Chondrocyte (in vitro differentiated cells): ENCODE measurements around the gene SPON2. TPM values are rescaled to one million over a fixed set of nuclear protein-coding genes. Genes with fewer than 3 reads are reported as not detected.

Experiments used
- DNase-seq: peaks from one replicate; pipeline ENCODE4 v3.0.0; 2021; ENCODE audit warnings: mixed read lengths, low spot score
- H3K27ac Mint-ChIP-seq: one replicate; pipeline ENCODE4 v1.8.0; 2021; ENCODE audit warnings: mild to moderate bottlenecking, moderate library complexity, mixed read lengths; ENCODE audit not compliant: unreplicated experiment
- H3K27me3 Mint-ChIP-seq: 2 replicates; pipeline ENCODE4 v1.8.0; 2021; ENCODE audit warnings: low read depth, mixed read lengths
- H3K36me3 Mint-ChIP-seq: 2 replicates; pipeline ENCODE4 v1.8.0; 2021; ENCODE audit warnings: low read depth, mixed read lengths
- H3K4me1 Mint-ChIP-seq: 2 replicates; pipeline ENCODE4 v1.8.0; 2021; ENCODE audit warnings: low read depth, mild to moderate bottlenecking, mixed read lengths
- H3K4me3 Mint-ChIP-seq: one replicate; pipeline ENCODE4 v1.8.0; 2021; ENCODE audit warnings: mild to moderate bottlenecking, moderate library complexity, mixed read lengths; ENCODE audit not compliant: unreplicated experiment
- H3K9me3 Mint-ChIP-seq: 2 replicates; pipeline ENCODE4 v1.8.0; 2021; ENCODE audit warnings: low read depth, mixed read lengths
- total RNA-seq: library from RNA; stranded (reverse); gene quantifications from 3 replicates; pipeline ENCODE4 v1.2.1, GENCODE V29; 2021
- TF ChIP-seq, protein P1 (sequence below): fragments of 200-600 bp; sonication (generic); IDR thresholded peaks from 2 replicates; pipeline ENCODE4 v1.5.0; 2021; ENCODE audit warnings: antibody characterized with exemption, mild to moderate bottlenecking, moderate library complexity

Gene SPON2
- total RNA-seq, 1 donor from 2014 or later: 158 TPM

DNA sequence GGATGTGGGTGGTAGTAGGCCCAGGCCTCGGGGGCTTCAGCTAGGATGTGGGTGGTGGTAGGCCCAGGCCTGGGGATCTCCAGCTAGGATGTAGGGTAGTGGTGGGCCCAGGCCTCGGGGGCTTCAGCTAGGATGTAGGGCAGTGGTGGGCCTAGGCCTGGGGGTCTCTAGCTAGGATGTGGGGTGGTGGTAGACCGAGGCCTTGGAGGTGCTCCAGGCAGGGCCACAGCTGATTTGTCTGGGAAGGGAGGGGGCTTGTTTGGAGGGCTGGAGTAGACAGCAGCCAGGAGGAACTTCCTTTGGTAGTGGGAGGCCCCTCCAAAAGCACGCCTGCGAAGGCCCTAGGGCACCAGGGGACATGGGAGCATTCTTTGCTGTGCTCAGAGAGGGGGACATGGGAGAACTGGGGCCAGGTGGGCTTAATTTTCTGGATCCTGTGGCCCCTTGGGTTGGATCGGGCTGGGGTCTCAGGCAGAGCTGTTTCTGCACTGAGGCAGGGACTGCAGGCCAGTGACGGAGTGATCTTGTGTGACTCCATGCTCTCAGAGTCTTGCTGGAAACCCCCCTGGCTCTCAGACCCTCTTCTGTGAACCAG, 3.3 kb upstream of the SPON2 start:
- DNase-seq: no peak
- Mint-ChIP-seq H3K4me1 (peaks cover 17% of the 10 kb centered on the region), H3K27ac (no peak overlapping the region), H3K4me3 (no peak overlapping the region), H3K36me3 (peaks cover 8% of the 10 kb centered on the region), H3K9me3 (peaks cover 11% of the 10 kb centered on the region), H3K27me3 (peaks cover 2% of the 10 kb centered on the region)
- TF ChIP-seq, protein P1, sequence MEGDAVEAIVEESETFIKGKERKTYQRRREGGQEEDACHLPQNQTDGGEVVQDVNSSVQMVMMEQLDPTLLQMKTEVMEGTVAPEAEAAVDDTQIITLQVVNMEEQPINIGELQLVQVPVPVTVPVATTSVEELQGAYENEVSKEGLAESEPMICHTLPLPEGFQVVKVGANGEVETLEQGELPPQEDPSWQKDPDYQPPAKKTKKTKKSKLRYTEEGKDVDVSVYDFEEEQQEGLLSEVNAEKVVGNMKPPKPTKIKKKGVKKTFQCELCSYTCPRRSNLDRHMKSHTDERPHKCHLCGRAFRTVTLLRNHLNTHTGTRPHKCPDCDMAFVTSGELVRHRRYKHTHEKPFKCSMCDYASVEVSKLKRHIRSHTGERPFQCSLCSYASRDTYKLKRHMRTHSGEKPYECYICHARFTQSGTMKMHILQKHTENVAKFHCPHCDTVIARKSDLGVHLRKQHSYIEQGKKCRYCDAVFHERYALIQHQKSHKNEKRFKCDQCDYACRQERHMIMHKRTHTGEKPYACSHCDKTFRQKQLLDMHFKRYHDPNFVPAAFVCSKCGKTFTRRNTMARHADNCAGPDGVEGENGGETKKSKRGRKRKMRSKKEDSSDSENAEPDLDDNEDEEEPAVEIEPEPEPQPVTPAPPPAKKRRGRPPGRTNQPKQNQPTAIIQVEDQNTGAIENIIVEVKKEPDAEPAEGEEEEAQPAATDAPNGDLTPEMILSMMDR: no peak

DNA sequence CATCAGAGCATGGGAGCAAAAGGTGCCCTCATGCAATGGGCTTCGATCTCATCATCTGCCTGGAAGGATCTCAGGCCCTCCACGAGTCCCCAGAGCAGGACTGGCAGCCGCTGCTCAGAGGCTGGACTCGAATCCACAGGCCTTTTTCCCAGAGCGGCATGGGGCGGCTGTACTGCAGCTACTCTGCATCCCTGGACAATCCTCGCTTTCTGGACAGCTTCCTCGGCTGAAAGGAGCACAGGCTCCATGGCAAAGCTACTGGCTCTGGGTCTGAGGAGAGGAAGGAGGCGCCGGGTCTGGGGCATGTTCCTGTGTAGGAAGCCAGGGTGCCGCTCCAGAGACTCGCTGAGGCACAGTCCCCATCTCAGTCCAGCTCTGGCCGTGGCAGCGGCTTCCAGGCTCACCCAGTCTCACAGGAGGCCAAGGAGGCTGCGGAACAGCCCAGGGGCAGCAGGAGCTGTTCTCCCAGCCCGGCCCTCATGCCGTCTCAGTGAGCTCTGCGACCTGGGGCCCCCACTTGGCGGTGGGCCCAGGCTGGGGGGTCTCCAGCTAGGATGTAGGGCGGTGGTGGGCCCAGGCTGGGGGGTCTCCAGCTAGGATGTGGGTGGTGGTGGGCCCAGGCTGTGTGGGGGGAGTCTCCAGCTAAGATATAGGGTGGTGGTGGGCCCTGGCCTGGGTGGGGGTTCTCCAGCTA, 2.7 kb upstream of the SPON2 start:
- no peak overlapping the region for H3K4me3 Mint-ChIP-seq
- H3K27ac Mint-ChIP-seq: no peak overlapping the region
- peaks cover 5% of the 10 kb centered on the region for H3K9me3 Mint-ChIP-seq
- H3K27me3 Mint-ChIP-seq: peaks cover 5% of the 10 kb centered on the region
- H3K4me1 Mint-ChIP-seq: peaks cover 21% of the 10 kb centered on the region
- TF ChIP-seq, protein P1: no peak
- DNase-seq: no peak
- H3K36me3 Mint-ChIP-seq: peaks cover 9% of the 10 kb centered on the region

DNA sequence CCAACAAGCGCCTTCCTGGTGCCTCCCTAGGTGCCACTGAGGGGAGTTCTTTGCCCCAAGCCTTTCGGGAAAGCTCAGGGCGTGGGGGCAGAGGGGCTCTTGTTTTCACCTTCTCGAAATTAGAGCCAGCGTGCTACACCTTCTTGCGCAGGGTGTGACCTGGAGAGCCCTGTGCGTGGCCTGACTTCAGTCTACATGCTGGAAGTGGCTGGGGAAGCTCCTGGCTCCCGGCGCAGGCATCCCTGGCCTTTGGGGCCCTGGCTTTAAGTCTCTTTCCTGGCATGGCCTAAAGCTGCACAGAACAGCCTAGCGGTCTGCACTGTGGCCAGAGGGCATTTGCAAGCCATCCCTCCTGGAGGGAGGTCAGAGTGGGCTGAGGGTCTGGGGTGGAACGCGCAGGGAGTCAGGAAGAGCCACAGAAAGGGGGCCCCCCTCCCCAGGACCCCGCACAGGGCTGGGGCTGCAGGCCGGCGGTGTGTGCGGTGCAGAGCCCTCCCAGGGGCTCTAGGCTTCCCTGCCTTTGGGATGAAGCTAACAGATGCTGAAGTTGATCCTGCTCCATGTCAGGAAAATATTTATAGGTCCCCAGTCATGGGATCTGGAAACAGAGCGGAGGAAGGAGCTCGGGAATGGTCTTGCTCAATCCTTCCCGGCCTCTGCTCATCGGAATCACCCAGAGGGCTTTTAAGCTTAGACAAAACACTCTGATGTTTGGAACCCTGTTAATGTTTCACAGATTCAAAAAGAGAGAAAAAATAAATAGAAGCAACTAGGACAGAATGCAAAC, 781 bp upstream of the SPON2 start:
- H3K4me1 Mint-ChIP-seq: peaks cover 23% of the 10 kb centered on the region
- peak overlapping the region; percentile 44 for H3K4me3 Mint-ChIP-seq
- peaks cover 10% of the 10 kb centered on the region for H3K36me3 Mint-ChIP-seq
- H3K9me3 Mint-ChIP-seq: no peaks in the 10 kb centered on the region
- peaks cover 5% of the 10 kb centered on the region for H3K27me3 Mint-ChIP-seq
- H3K27ac Mint-ChIP-seq: peak overlapping the region; percentile 77
- DNase-seq: peak; percentile 69
- TF ChIP-seq, protein P1: no peak

DNA sequence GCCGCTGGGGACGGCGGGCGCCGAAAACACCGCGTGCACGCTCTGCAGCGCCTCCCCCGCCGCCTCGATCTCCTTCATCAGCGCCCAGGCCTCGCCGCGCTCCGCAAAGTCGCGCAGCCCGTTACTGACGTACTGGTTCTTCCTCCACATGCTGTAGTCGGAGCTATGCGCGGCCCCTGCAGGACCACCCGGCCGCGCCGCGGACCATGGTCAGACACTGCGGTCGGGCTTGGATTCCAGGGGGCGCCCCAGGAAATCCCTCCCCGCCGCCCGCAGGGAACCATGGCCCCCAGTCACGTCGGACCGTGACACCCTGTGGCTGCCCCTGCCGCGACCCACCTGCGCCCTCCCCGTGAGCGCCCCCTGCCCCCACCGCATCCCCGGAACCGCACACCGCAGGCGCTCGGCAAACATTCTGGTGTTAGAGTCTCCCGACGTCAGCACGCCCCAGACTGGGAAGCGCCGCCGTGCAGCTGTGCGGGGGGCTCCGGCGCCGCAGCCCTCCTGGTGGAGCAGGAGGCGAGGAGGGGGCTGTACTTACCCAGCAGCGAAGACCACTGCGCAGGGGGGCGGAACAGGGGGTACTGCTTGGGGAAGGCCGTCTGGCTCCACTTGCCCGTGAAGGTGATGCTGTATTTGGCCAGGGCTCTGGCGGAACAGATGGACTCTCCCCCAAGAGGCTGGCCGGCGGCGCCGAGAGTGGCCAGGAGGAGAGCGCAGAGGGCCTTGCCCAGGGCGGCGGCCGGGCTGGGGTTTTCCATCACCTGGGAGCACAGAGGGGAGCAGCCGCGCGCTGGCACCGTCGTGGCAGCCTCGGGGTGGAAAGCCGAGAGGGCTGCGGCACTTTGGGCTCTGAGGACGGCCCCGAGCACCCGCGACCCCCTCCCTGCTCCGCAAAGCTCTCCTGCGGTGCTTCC, 814 bp downstream of the SPON2 start:
- Mint-ChIP-seq H3K4me3 (peak overlapping the region; percentile 67), H3K4me1 (peaks cover 36% of the 10 kb centered on the region), H3K36me3 (peaks cover 11% of the 10 kb centered on the region), H3K27ac (peak overlapping the region; percentile 51), H3K27me3 (peaks cover 5% of the 10 kb centered on the region), H3K9me3 (no peaks in the 10 kb centered on the region)
- no peak for DNase-seq
- TF ChIP-seq, protein P1: peak; percentile 44
